Esophagus squamous epithelium (tissue), 5 donors: ENCODE results near the gene MRPS7. TPM values are rescaled to one million over a fixed set of nuclear protein-coding genes. Genes with fewer than 3 reads are reported as not detected.
A peak's percentile ranks its signal among the peaks of the same experiment; 100 is the strongest.

Source experiments
- DNase-seq: peaks from one replicate; lab custom pipeline; 2025; lab: John Stamatoyannopoulos, UW
- H3K27ac ChIP-seq, 4 donors: fragments of 200-600 bp; sonication (generic); one replicate each; pipeline ENCODE4 v1.5.1; 2016 to 2019; ENCODE audit warnings: mild to moderate bottlenecking in 1 of 4
- H3K27me3 ChIP-seq, 4 donors: fragments of 200-600 bp; sonication (generic); 1 replicate in 3 of 4; 2 replicates in 1 of 4; pipeline versions ENCODE4 v1.5.1 to v1.6.0; 2017 to 2021; ENCODE audit warnings: antibody characterized with exemption in 1 of 4
- H3K36me3 ChIP-seq, 3 donors: fragments of 200-600 bp; sonication (generic); one replicate each; pipeline ENCODE4 v1.5.1; 2016 to 2019
- H3K4me1 ChIP-seq, 3 donors: fragments of 200-600 bp; sonication (generic); one replicate each; pipeline ENCODE4 v1.5.1; 2017 to 2019
- H3K4me3 ChIP-seq, 4 donors: fragments of 200-600 bp; sonication (generic); 1 replicate in 3 of 4; 2 replicates in 1 of 4; pipeline ENCODE4 v1.5.1; 2016 to 2019; ENCODE audit warnings: mild to moderate bottlenecking in 2 of 4, moderate library complexity in 1 of 4
- H3K9me3 ChIP-seq, 3 donors: fragments of 200-600 bp; sonication (generic); one replicate each; pipeline ENCODE4 v1.5.1; 2016 to 2019
- CTCF ChIP-seq, 6 experiments: fragments of 450-650 bp in 4 of 6; fragments of 200-600 bp in 2 of 6; sonication (generic) in 2 of 6; IDR thresholded peaks; one replicate each; pipeline ENCODE4 v1.5.1; 2016 to 2019; ENCODE audit warnings: antibody characterized with exemption in 6 of 6, mild to moderate bottlenecking in 4 of 6, moderate library complexity in 4 of 6
- POLR2A ChIP-seq, 4 donors: fragments of 450-650 bp; IDR thresholded peaks; one replicate each; pipeline ENCODE4 v1.6.1; 2017; ENCODE audit warnings: antibody characterized with exemption in 4 of 4, mild to moderate bottlenecking in 4 of 4, moderate library complexity in 3 of 4
- WGBS, 2 donors: methylation state at CpG; one replicate each; pipeline ENCODE4 v1.1.5; 2018; 5-methylcytosine and 5-hydroxymethylcytosine counted together
- intact Hi-C: fragments of 100-400 bp; cut with DNase I; formaldehyde crosslinking; loops from one replicate; pipeline ENCODE4 v1.15.0; 2022
- total RNA-seq, 4 donors: library from RNA; depleted of rRNA; stranded (reverse); fragments of >200 nt; gene quantifications; one replicate each; pipeline ENCODE4 v1.1.0, GENCODE V29; 2016
- donor health status: DM: yes; HTN: yes; CAD: no.

MRPS7 gene
- total RNA-seq, 4 donors from 2014 or later, result 42.2 to 62.6 (median 48.7) TPM

- no peaks in the 10 kb centered on the region for H3K27me3 ChIP-seq
- 35 to 61% methylated on average over 5 to 12 of the region's 14 CpGs for WGBS, 2 donors
- H3K9me3 ChIP-seq, result no peaks in the 10 kb centered on the region
- peaks cover 0 to 19% (median 4%) of the 10 kb centered on the region in 3 donors for H3K36me3 ChIP-seq
- intact Hi-C loops, result no loop called here
- H3K4me1 ChIP-seq, result peaks cover 0 to 28% (median 8%) of the 10 kb centered on the region in 3 donors
- no peak for DNase-seq
- TF ChIP-seq CTCF (IDR thresholded peaks at IDR 0.05) (no peak), POLR2A (IDR thresholded peaks at IDR 0.05) (no peak)
- peak overlapping the region in 3 of 4 donors; percentile 6 to 60 (median 57) for H3K27ac ChIP-seq
- H3K4me3 ChIP-seq, result no peak overlapping the region
These were observed 52.4 kb downstream of the MRPS7 start for GRCh38 chr17:75313941-75314551.

GRCh38 chr17:75315541-75316243 is 54.0 kb downstream of the MRPS7 start:
- 50 to 62% methylated on average over 6 to 7 of the region's 19 CpGs for WGBS, 2 donors
- DNase-seq, result no peak
- Histone ChIP-seq H3K9me3 (no peaks in the 10 kb centered on the region), H3K4me1 (peaks cover 0 to 18% (median 0%) of the 10 kb centered on the region in 3 donors), H3K27ac (peak overlapping the region in 1 of 4 donors; percentile 61), H3K4me3 (no peak overlapping the region), H3K27me3 (no peaks in the 10 kb centered on the region), H3K36me3 (peaks cover 10 to 36% (median 13%) of the 10 kb centered on the region in 3 donors)
- intact Hi-C loops, result no loop called here
- TF ChIP-seq CTCF (IDR thresholded peaks at IDR 0.05), result no peak

Other genes with a start within 250 kb of the MRPS7 start
- 100 to 1,000 TPM in 1 of 4 donors, 10 to 100 TPM in 3; 44.4 to 110 (median 61.6) TPM for gene MRPL58, start 249.2 kb upstream of the MRPS7 start, total RNA-seq
- gene ATP5PD, start 214.9 kb upstream of the MRPS7 start, total RNA-seq, result 100 to 1,000 TPM; 252 to 300 (median 277) TPM
- gene KCTD2, start 214.7 kb upstream of the MRPS7 start, total RNA-seq, result 10 to 100 TPM; 11.5 to 17.6 (median 14.2) TPM
- 10 to 100 TPM; 13.4 to 22.9 (median 17.4) TPM for gene SLC16A5, start 173.9 kb upstream of the MRPS7 start, total RNA-seq
- 1 to 10 TPM; 4.0 to 9.1 (median 5.3) TPM for gene ARMC7, start 151.9 kb upstream of the MRPS7 start, total RNA-seq
- 10 to 100 TPM; 81.7 to 97.5 (median 88.4) TPM for gene NT5C, start 130.1 kb upstream of the MRPS7 start, total RNA-seq
- 100 to 1,000 TPM in 3 of 4 donors, 10 to 100 TPM in 1; 82.2 to 249 (median 196) TPM for gene JPT1, start 107.4 kb upstream of the MRPS7 start, total RNA-seq
- 100 to 1,000 TPM in 1 of 4 donors, 10 to 100 TPM in 3; 49.5 to 110 (median 69.5) TPM for gene SUMO2, start 78.9 kb upstream of the MRPS7 start, total RNA-seq
- 10 to 100 TPM; 17.5 to 33.3 (median 29.0) TPM for gene NUP85, start 56.2 kb upstream of the MRPS7 start, total RNA-seq
- gene GGA3, start 273 bp upstream of the MRPS7 start, total RNA-seq, result 10 to 100 TPM; 23.9 to 39.2 (median 29.8) TPM
- gene MIF4GD, start 9.4 kb downstream of the MRPS7 start, total RNA-seq, result 10 to 100 TPM; 14.6 to 28.0 (median 21.2) TPM
- gene SLC25A19, start 27.6 kb downstream of the MRPS7 start, total RNA-seq, result 10 to 100 TPM in 2 of 4 donors, 1 to 10 TPM in 2; 9.2 to 15.2 (median 11.2) TPM
- 100 to 1,000 TPM in 2 of 4 donors, 10 to 100 TPM in 2; 58.9 to 128 (median 107) TPM for gene GRB2, start 143.8 kb downstream of the MRPS7 start, total RNA-seq
- 10 to 100 TPM; 19.3 to 56.5 (median 28.3) TPM for gene TMEM94, start 194.8 kb downstream of the MRPS7 start, total RNA-seq